Smooth muscle cell of the coronary artery (primary cell): Measurements from ENCODE around the gene NLRC3. TPM values are rescaled to one million over a fixed set of nuclear protein-coding genes. Genes with fewer than 3 reads are reported as not detected.

Experiments
- total RNA-seq: library from RNA; depleted of rRNA; stranded (reverse); fragments of >200 nt; gene quantifications from 2 replicates; pipeline ENCODE4 v1.2.3, GENCODE V29; 2014; ENCODE audit warnings: low replicate concordance

NLRC3 gene
- under 0.01 TPM in 2 replicates for total RNA-seq

GRCh38 chr16:3577302-3577752, at the start of gene NLRC3:
NLRC3 (minus strand) TSS chr16:3577403; CDS start chr16:3565036, 12,367 bp downstream.

GRCh38 chr16:3611146-3611975, 34.2 kb upstream of the NLRC3 start, which contains the start of gene SLX4:
SLX4 (minus strand) TSS chr16:3611606; CDS start chr16:3608964, 2,642 bp downstream.

GRCh38 chr16:3495176-3495575, 82.0 kb downstream of the NLRC3 start, which contains the start of gene C16orf90:
C16orf90 (minus strand) TSS chr16:3495489; CDS start chr16:3495421, 68 bp downstream.

Other genes with a start within 250 kb of the NLRC3 start
- 0.08 and 0.23 TPM in 2 replicates for gene OR2C1, start 221.5 kb downstream of the NLRC3 start, total RNA-seq
- 4.4 and 9.1 TPM in 2 replicates for gene ZSCAN32, start 176.4 kb downstream of the NLRC3 start, total RNA-seq
- 2.0 and 4.9 TPM in 2 replicates for gene ZNF174, start 176.2 kb downstream of the NLRC3 start, total RNA-seq
- gene ZNF597, start 133.9 kb downstream of the NLRC3 start, total RNA-seq = 1.1 and 3.1 TPM in 2 replicates
- gene NAA60, start 133.7 kb downstream of the NLRC3 start, total RNA-seq = 10.2 and 10.4 TPM in 2 replicates
- gene C16orf90, start 81.9 kb downstream of the NLRC3 start, total RNA-seq = not detected in 2 replicates
- gene CLUAP1, start 76.4 kb downstream of the NLRC3 start, total RNA-seq = 17.1 and 49.1 TPM in 2 replicates
- 0.94 and 2.5 TPM in 2 replicates for gene SLX4, start 34.2 kb upstream of the NLRC3 start, total RNA-seq
- 10.4 and 34.2 TPM in 2 replicates for gene DNASE1, start 77.3 kb upstream of the NLRC3 start, total RNA-seq
- 72.4 and 79.3 TPM in 2 replicates for gene TRAP1, start 140.1 kb upstream of the NLRC3 start, total RNA-seq